ENCODE results near the gene MAEL.
"Not testable (repeated sequence)": the region's sequence is repeated elsewhere in the genome, so short reads cannot be mapped to it uniquely, and the experiment has no call there.

Gene MAEL

GRCh38 chr1:166980383-166980782, 8.7 kb upstream of the MAEL start:
- DNase-seq, result no peak

- no peak for DNase-seq
Observed at GRCh38 chr1:166980818-166981217, 8.3 kb upstream of the MAEL start.

GRCh38 chr1:166981589-166981988, 7.5 kb upstream of the MAEL start:
- no peak for DNase-seq

- DNase-seq, result no peak
Observed at GRCh38 chr1:166999075-166999474, 10.0 kb downstream of the MAEL start.

GRCh38 chr1:166999500-167000055, 10.5 kb downstream of the MAEL start:
- DNase-seq, result no peak

- no peak for DNase-seq
Observed at GRCh38 chr1:167000546-167000945, 11.5 kb downstream of the MAEL start.

- no peak for DNase-seq
Observed at GRCh38 chr1:167002354-167002753, 13.3 kb downstream of the MAEL start.

GRCh38 chr1:167003711-167004110, 14.6 kb downstream of the MAEL start:
- no peak for DNase-seq

GRCh38 chr1:167011560-167012191, 22.6 kb downstream of the MAEL start:
- DNase-seq, result no peak

GRCh38 chr1:167012570-167012969, 23.5 kb downstream of the MAEL start:
- DNase-seq, result no peak

GRCh38 chr1:167013108-167013929, 24.2 kb downstream of the MAEL start:
- DNase-seq, result no peak

GRCh38 chr1:167016100-167016750, 27.1 kb downstream of the MAEL start:
- no peak for DNase-seq

GRCh38 chr1:167022384-167022783, 33.3 kb downstream of the MAEL start:
- no peak for DNase-seq

- not testable (repeated sequence) for DNase-seq
Observed at GRCh38 chr1:167029553-167029952, 40.5 kb downstream of the MAEL start.

GRCh38 chr1:167033646-167034045, 44.6 kb downstream of the MAEL start:
- DNase-seq, result no peak

GRCh38 chr1:167043752-167044488, 54.8 kb downstream of the MAEL start:
- peak; percentile 11 for DNase-seq

GRCh38 chr1:167051907-167052306, 62.8 kb downstream of the MAEL start:
- no peak for DNase-seq

GRCh38 chr1:167052389-167052788, 63.3 kb downstream of the MAEL start:
- DNase-seq, result no peak

- no peak for DNase-seq
Observed at GRCh38 chr1:167054531-167054930, 65.5 kb downstream of the MAEL start.

GRCh38 chr1:167054946-167055630, 66.0 kb downstream of the MAEL start:
- DNase-seq, result no peak

- no peak for DNase-seq
Observed at GRCh38 chr1:167056529-167057231, 67.6 kb downstream of the MAEL start.

GRCh38 chr1:167057241-167057688, 68.2 kb downstream of the MAEL start:
- DNase-seq, result peak; percentile 15

All from NCI-H1048 (cell line).